Urinary bladder (tissue), 4 donors: ENCODE data around the gene NPAS3. TPM values are rescaled to one million over a fixed set of nuclear protein-coding genes. Genes with fewer than 3 reads are reported as not detected.

ENCODE experiments used
- DNase-seq: peaks from one replicate; pipeline ENCODE4 v3.0.0-alpha.2; 2015; ENCODE audit errors: extremely low spot score
- H3K27ac ChIP-seq: one replicate; pipeline ENCODE4 v1.5.1; 2013; ENCODE audit warnings: low read depth, mild to moderate bottlenecking, moderate library complexity
- H3K36me3 ChIP-seq: one replicate; pipeline ENCODE4 v1.6.1; 2013; ENCODE audit warnings: mild to moderate bottlenecking, moderate library complexity; ENCODE audit not compliant: insufficient read depth
- H3K4me1 ChIP-seq: one replicate; pipeline ENCODE4 v1.6.1; 2013; ENCODE audit warnings: mild to moderate bottlenecking, moderate library complexity; ENCODE audit not compliant: insufficient read depth
- H3K4me3 ChIP-seq: one replicate; pipeline ENCODE4 v1.5.1; 2013; ENCODE audit warnings: low read depth, low read length
- WGBS: extraction: QIAGEN DNeasy Blood & Tissue Kit; methylation state at CpG from one replicate; pipeline ENCODE4 v1.1.7; 2013; 5-methylcytosine and 5-hydroxymethylcytosine counted together
- polyA plus RNA-seq: library from polyadenylated mRNA; stranded (reverse); fragments of 200-250 nt; gene quantifications from one replicate; pipeline ENCODE4 v1.2.3, GENCODE V29; 2013
- total RNA-seq: library from RNA; depleted of rRNA; stranded (reverse); fragments of >200 nt; gene quantifications from one replicate; pipeline ENCODE4 v1.2.3, GENCODE V29; 2014
- donor health status: healthy with polysubstance abuse.
- donor health status: healthy.

Gene NPAS3
- total RNA-seq (7.1 TPM), polyA plus RNA-seq (1.0 TPM)

DNA sequence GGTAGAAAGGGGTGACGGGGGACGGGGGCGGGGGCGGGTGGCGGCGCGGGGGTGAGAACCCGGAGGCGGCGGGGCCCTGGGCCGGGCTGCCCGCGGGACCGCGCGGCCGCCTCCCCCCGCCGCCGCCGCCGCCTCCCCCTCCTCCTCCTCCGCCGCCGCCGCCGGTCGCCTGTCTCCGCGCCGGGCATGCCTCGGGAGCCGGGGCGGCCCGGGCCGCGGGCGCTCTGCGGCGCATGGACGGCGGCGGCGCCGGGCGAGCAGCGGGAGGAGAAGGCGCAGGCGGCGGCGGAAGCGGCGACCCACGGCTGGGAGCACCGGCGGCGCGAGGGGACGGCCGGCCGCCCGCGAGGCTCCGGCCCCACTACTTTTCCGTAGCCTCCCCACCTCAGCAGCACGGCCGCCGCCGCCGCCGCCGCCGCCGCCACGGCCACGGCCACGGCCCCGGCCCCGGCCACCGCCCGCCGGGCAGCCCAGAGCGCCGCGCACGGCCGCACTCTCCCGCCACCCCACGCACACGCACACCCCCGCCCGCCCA, at the start of gene NPAS3:
TSS of gene NPAS3 (plus strand) at position 161 of the 535 bp plus-strand sequence.
- Histone ChIP-seq H3K4me3 (peak within 1 kb of the TSS; percentile 98), H3K27ac (peak within 1 kb of the TSS; percentile 85), H3K4me1 (no peaks in the 10 kb centered on the region), H3K36me3 (no peaks in the 10 kb centered on the region)
- DNase-seq: no peak
- WGBS: under 1% methylated on average over 80 of the region's 92 CpGs

DNA sequence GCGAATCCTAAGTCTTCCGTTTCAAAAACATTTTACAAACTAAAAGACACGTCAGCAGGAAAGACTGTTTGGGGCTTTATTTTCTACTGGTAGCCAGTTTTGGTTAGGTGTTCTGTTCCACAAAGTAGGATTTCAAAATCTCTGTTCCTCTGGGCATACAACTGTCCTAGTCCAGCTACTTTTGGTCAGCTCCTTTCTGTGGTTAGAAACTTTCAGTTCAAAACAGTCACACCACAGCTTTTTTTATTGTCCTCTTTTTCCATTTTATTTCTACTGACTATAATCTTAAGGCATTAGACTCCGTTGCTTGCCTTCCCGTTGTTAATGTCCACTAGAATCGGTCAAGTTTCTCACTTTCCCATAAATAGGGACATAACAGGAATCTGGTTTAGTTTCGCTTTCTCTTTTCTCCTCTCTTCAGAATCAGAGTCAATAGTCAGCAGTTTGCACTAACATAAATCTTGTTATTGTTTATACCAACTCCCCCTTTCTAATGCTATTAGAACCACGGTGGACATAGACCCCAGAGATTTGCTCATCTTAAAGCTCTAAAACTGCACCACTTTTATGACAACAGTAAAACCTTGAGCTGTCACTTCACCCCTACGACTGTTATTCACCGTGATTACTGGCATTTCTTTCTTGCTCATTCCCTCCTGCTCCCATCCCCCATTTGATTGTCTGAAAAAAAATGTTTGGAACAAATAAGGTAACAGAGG, 41.5 kb upstream of the NPAS3 start:
- H3K36me3 ChIP-seq: no peaks in the 10 kb centered on the region
- DNase-seq: peak; percentile 36
- H3K27ac ChIP-seq: peak overlapping the region; percentile 73
- 13% methylated on average over 10 of the region's 10 CpGs for WGBS
- H3K4me3 ChIP-seq: peak overlapping the region; percentile 68
- H3K4me1 ChIP-seq: no peaks in the 10 kb centered on the region

DNA sequence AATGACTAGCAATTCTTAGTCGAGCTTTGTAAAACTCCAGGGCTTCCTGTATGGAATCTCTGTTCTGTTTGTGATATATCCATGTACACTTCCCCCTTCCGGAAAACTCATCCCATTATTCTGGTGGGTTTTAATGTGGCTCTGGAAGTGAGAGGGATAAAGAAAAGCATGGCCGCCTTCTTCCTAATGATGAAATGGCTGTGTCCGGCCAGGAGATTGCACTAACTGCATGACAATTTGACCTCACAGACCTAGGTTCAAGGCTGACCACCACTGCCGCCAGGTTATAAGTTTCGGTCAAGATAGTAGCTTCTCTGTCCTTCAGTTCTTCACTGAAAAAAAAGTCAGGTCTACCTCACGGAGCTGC, 41.0 kb upstream of the NPAS3 start:
- 65% methylated on average over 7 of the region's 7 CpGs for WGBS
- no peak overlapping the region for H3K27ac ChIP-seq
- peak overlapping the region; percentile 68 for H3K4me3 ChIP-seq
- no peaks in the 10 kb centered on the region for H3K36me3 ChIP-seq
- no peaks in the 10 kb centered on the region for H3K4me1 ChIP-seq
- DNase-seq: no peak

DNA sequence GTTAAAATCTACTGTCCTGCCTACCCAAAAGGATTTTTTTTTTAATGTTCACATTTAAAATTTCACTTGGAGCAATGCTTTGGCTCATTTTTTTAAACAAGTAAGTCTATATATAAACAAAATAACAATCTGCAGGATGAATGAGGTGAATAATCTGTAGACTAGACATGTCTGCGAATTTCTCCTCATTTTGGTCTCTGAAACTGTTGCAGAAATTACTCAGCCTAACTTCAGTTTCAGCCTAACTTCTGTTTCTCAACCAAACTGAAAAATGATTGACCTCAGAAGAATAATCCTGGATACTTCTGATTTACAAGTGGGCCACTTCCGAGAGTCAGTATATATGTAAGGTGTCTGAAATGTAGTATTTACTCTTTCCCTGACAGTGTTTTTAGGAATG, 39.8 kb upstream of the NPAS3 start:
- Histone ChIP-seq H3K27ac (no peak overlapping the region), H3K4me3 (no peak overlapping the region), H3K36me3 (no peaks in the 10 kb centered on the region), H3K4me1 (no peaks in the 10 kb centered on the region)
- WGBS: 95% methylated on average over 2 of the region's 2 CpGs
- DNase-seq: no peak

DNA sequence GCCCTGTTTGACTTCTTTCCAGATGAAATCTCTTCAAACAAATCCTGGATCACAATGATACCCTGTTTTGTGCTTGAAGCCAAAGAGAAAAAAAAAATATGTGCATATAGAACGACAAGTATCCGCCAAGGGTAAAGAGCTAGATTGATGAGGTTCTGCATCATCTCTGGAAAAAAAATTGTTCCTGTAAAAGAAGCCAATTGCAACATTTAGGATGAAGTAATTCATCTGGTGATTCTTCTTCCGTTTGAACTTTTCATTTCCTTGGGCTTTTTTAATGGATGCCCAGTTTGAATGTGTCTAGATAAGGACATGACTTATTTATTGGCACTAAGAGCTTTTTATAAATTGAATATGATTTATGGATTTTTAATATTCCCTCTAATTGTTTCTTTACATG, 38.1 kb upstream of the NPAS3 start:
- no peaks in the 10 kb centered on the region for H3K4me1 ChIP-seq
- H3K36me3 ChIP-seq: no peaks in the 10 kb centered on the region
- WGBS: 58% methylated on average over 3 of the region's 3 CpGs
- H3K27ac ChIP-seq: no peak overlapping the region
- DNase-seq: no peak
- no peak overlapping the region for H3K4me3 ChIP-seq

DNA sequence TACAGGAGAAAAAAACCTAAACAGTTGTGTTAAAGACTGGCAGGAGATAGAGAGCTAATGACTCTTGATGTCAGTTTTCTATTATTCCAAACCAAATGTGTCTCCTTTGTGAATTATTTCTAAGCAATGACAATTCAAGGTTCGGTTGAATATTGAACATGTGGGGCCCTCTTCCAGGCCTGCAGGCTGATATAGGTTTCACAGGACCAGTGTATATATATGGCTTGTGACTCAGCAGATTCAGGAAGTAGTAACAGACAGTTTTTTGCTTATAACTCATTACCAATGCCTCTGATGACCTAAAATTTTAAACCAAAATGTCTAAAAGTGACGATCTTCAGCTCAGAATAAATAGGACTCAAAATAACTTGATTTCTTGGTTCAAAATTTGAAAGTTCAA, 33.7 kb upstream of the NPAS3 start:
- Histone ChIP-seq H3K4me3 (no peak overlapping the region), H3K4me1 (no peaks in the 10 kb centered on the region), H3K36me3 (no peaks in the 10 kb centered on the region), H3K27ac (no peak overlapping the region)
- WGBS: 92% methylated on average over 2 of the region's 2 CpGs
- no peak for DNase-seq

DNA sequence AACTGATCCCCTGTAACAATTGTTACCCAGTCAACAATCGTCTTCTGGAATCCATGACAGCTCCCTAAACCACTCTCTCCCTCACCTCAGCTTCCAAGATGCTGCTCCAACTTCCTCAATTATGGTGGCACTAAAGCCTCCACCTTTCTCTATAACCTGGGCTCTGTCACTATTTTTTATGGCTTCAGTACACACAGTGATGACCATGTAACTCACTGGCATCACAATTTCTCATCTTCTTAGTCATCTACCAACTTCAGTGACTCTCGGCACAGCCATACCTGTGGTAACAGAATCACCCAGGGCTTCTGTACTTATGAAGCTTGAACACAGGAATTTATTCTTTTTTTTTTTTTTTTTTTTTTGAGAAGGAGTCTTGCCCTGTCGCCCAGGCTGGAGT, 32.0 kb upstream of the NPAS3 start:
- H3K27ac ChIP-seq: no peak overlapping the region
- 90% methylated on average over 3 of the region's 3 CpGs for WGBS
- no peak for DNase-seq
- H3K4me1 ChIP-seq: no peaks in the 10 kb centered on the region
- no peak overlapping the region for H3K4me3 ChIP-seq
- H3K36me3 ChIP-seq: no peaks in the 10 kb centered on the region

DNA sequence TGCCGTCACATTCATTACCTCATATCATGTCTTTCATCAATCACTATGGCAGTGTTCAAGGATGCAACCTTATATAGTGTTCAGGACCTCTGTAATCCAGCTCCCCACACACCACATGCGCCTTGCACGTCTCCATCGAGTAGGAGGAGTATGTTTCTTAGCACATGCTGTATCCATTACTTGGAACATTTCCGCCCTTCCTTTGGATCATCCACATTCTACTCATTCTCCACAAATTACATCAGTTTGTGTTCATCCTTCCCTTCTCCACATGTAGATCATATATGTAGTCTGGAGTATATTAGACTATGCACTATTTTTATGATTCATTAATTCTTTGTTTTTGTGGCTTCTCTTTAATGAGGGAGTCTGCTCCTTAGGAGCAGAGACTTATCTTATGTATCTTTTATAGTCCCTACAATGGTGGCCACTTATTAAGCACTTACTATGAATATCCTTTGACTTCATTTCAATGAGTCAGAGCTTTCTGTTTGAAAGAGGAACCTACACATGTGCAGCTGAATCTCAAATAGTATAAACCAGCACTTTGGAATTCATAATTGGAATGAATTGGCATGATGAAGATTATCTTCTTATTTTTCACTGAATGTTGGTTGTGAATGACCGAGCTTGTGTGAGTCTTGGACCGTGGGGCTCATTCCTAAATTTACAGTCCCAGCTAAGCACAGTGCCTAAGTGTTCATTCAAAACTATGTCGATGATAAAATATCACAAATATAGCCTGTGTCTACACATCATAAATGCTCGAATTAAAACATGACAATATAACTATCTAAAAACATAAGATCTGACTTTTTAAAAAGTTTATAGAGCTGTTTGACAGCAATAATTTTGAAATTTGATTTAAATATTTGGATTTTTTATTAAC, 30.2 kb upstream of the NPAS3 start:
- DNase-seq: no peak
- whole genome bisulfite sequencing: 72% methylated on average over 9 of the region's 9 CpGs
- Histone ChIP-seq H3K36me3 (no peaks in the 10 kb centered on the region), H3K27ac (no peak overlapping the region), H3K4me1 (no peaks in the 10 kb centered on the region), H3K4me3 (no peak overlapping the region)

DNA sequence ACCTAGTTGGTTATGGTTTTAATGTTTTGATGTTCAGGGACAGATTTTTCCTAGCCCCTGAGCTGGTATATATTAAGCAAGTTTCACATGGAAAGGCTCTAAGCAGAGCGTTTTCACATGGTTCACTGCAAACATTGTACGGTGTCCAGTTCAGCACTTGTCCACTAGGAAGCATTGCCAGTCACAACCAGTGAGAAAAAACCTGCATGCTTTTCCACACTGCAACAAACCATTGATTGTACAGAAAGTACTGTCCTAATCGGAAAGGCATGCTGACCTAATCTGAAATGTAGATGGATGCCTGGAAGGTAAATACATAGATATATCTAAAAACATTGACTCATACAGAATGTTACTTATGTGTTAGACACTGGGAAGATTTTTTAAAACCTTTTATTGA, 25.0 kb upstream of the NPAS3 start:
- H3K27ac ChIP-seq: no peak overlapping the region
- H3K4me3 ChIP-seq: no peak overlapping the region
- WGBS: 61% methylated on average over 3 of the region's 3 CpGs
- no peaks in the 10 kb centered on the region for H3K4me1 ChIP-seq
- DNase-seq: no peak
- H3K36me3 ChIP-seq: no peaks in the 10 kb centered on the region

DNA sequence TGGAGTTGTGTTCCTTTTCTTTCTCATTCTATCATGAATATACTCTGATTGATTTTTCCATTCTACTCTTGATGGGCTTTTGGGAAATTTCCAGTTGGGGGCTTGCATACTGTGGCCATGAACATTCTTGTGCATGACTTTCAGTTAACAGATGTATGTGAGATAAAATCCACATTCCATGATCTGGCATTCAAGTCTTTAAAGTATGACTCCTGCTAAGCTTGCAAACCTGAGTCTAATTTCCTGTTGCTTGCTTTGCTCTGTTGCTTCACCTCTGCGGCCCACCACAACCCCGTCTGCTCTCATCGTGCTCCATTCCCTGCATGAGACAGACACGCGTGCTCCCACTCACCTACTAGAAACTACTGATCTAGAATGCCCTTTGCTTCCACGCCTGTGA, 24.3 kb upstream of the NPAS3 start:
- H3K36me3 ChIP-seq: no peaks in the 10 kb centered on the region
- DNase-seq: no peak
- no peak overlapping the region for H3K4me3 ChIP-seq
- no peak overlapping the region for H3K27ac ChIP-seq
- H3K4me1 ChIP-seq: no peaks in the 10 kb centered on the region
- WGBS: 84% methylated on average over 6 of the region's 6 CpGs

DNA sequence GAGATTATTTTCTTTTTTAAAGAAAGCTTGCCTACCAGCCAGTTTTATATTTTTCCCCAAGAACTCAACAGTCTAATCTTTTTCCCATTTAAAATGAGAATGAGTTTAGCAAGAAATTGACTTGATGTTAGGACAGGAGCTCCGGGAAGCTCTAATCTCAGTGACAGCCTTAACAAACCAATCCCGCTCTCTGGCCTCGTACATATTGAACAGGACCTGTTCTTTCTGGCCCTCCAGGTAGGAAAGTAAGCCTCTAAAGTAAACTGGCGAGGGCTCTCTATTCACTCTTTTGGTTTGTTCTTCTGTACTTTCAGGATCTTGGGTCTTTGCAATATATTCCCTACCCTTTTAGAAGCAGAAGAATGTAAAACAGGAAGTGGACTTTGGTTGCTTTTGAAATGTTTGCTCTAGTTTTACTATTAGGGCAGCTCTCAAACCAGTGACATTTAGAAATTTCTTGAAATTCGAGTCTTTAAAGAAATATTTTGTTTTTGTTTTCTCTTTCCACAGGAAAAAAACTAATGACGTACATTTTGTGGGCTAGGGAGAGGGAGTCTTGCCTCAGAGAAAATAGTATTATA, 17.9 kb upstream of the NPAS3 start:
- DNase-seq: no peak
- Histone ChIP-seq H3K27ac (no peak overlapping the region), H3K36me3 (no peaks in the 10 kb centered on the region), H3K4me3 (no peak overlapping the region), H3K4me1 (no peaks in the 10 kb centered on the region)
- WGBS: 60% methylated on average over 6 of the region's 6 CpGs

DNA sequence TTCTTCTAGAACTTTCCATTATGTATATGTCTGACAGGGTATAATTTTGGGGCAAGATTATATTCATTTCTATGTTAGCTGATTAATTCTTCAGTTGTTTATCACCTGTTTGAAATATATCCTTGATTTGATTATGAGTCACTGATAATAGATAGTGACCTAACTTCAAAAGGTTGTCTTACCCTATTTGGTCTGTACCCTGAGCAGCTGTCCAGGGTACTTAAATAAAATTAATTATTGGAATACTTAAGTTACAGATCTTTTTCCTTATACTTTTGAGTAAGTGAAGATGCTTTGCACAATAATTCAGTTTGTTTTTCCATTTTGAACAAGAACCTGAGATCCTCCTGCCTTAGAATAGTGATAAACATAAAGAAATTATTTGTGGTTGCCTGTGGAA, 13.2 kb upstream of the NPAS3 start:
- Histone ChIP-seq H3K36me3 (no peaks in the 10 kb centered on the region), H3K27ac (no peak overlapping the region), H3K4me1 (no peaks in the 10 kb centered on the region), H3K4me3 (no peak overlapping the region)
- DNase-seq: no peak

DNA sequence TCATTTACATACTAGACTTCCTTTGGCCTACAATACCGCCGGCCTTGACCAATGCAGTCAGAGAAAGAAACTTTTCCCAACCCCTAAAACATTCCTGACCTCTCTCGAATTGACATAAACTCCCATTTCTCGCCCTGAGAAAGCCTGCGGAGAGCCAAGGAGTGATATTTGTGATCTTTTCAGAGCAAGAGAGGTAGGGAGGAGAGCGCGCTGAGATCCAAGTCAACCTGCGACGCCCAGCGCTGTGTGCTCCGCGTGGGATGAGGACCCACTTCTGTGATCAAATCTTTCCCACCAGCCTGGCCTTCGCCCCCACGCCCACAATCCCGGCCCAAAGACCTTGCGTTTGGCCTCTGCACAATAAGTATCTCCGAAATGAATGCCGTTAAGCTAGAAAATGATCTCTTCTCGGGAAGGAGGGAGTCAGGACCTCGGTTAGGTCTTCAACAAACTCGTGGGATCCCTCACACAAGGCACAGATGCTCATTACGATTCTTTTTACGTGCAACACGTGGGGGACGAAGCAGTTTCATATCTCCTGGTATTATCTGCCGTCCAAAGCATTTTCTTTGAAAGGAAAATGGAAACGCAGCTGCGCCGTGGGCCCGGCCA, 6.3 kb upstream of the NPAS3 start:
- H3K27ac ChIP-seq: no peak overlapping the region
- H3K4me3 ChIP-seq: peak overlapping the region; percentile 54
- no peak for DNase-seq
- WGBS: 51% methylated on average over 30 of the region's 30 CpGs
- peaks cover 3% of the 10 kb centered on the region for H3K4me1 ChIP-seq
- H3K36me3 ChIP-seq: no peaks in the 10 kb centered on the region
